H9 (cell line): ENCODE data around the gene MGST2. TPM values are rescaled to one million over a fixed set of nuclear protein-coding genes. Genes with fewer than 3 reads are reported as not detected.

Experiments used
- DNase-seq: peaks from one replicate; pipeline ENCODE4 v3.0.0-alpha.2; 2017
- H2AFZ ChIP-seq: one replicate; pipeline ENCODE4 v1.6.1; 2013; ENCODE audit warnings: mild to moderate bottlenecking, low read length, control low read depth, moderate library complexity
- H2AK5ac ChIP-seq: 2 replicates; pipeline ENCODE4 v1.6.1; 2013; ENCODE audit warnings: low read length, control low read depth, mixed read lengths; ENCODE audit not compliant: insufficient read length
- H2BK120ac ChIP-seq: one replicate; pipeline ENCODE4 v1.6.1; 2013; ENCODE audit warnings: low read depth, mild to moderate bottlenecking, low read length, control low read depth, inconsistent platforms; ENCODE audit not compliant: poor library complexity, severe bottlenecking
- H2BK12ac ChIP-seq: 2 replicates; pipeline ENCODE4 v1.6.1; 2013; ENCODE audit warnings: low read length, control low read depth, mixed read lengths, low read depth; ENCODE audit not compliant: insufficient read length
- H2BK15ac ChIP-seq: 2 replicates; pipeline ENCODE4 v1.6.1; 2013; ENCODE audit warnings: low read depth, low read length, control low read depth
- H2BK20ac ChIP-seq: one replicate; pipeline ENCODE4 v1.6.1; 2013; ENCODE audit warnings: low read depth, mild to moderate bottlenecking, low read length, control low read depth, inconsistent platforms; ENCODE audit not compliant: poor library complexity, severe bottlenecking
- H2BK5ac ChIP-seq: 2 replicates; pipeline ENCODE4 v1.6.1; 2013; ENCODE audit warnings: low read length, control low read depth, mixed read lengths; ENCODE audit not compliant: insufficient read length
- H3K14ac ChIP-seq: 2 replicates; pipeline ENCODE4 v1.6.1; 2013; ENCODE audit warnings: low read length, control low read depth; ENCODE audit not compliant: insufficient read depth
- H3K18ac ChIP-seq: 2 replicates; pipeline ENCODE4 v1.6.1; 2013; ENCODE audit warnings: low read depth, mild to moderate bottlenecking, mixed read lengths, low read length, control low read depth; ENCODE audit not compliant: insufficient read length
- H3K23ac ChIP-seq: 2 replicates; pipeline ENCODE4 v1.6.1; 2013; ENCODE audit warnings: low read length, control low read depth, mixed read lengths, low read depth; ENCODE audit not compliant: insufficient read length
- H3K23me2 ChIP-seq: 2 replicates; pipeline ENCODE4 v1.6.1; 2013; ENCODE audit warnings: low read depth, mild to moderate bottlenecking, mixed read lengths, low read length, control low read depth; ENCODE audit not compliant: insufficient read length, poor library complexity, severe bottlenecking
- H3K27ac ChIP-seq: 2 replicates; pipeline ENCODE4 v1.5.1; 2013; ENCODE audit warnings: low read length, control low read depth, mixed read lengths, low read depth; ENCODE audit not compliant: insufficient read length
- H3K27me3 ChIP-seq: 2 replicates; pipeline ENCODE4 v1.6.1; 2013; ENCODE audit warnings: low read length, control low read depth, inconsistent platforms; ENCODE audit not compliant: insufficient read depth
- H3K4ac ChIP-seq: 2 replicates; pipeline ENCODE4 v1.6.1; 2013; ENCODE audit warnings: low read depth, mild to moderate bottlenecking, control low read depth, inconsistent platforms, low read length, moderate library complexity
- H3K4me1 ChIP-seq: 2 replicates; pipeline ENCODE4 v1.6.1; 2013; ENCODE audit warnings: low read length, control low read depth, inconsistent platforms; ENCODE audit not compliant: insufficient read depth
- H3K4me2 ChIP-seq: 2 replicates; pipeline ENCODE4 v1.6.1; 2013; ENCODE audit warnings: low read length, control low read depth, mixed read lengths; ENCODE audit not compliant: insufficient read length, insufficient read depth
- H3K56ac ChIP-seq: 2 replicates; pipeline ENCODE4 v1.6.1; 2013; ENCODE audit warnings: low read depth, mild to moderate bottlenecking, mixed read lengths, low read length, control low read depth; ENCODE audit not compliant: insufficient read length
- H3K79me1 ChIP-seq: 2 replicates; pipeline ENCODE4 v1.6.1; 2013; ENCODE audit warnings: low read depth, mild to moderate bottlenecking, moderate library complexity, low read length, control low read depth, inconsistent platforms; ENCODE audit not compliant: insufficient read depth, poor library complexity, severe bottlenecking
- H3K79me2 ChIP-seq: 2 replicates; pipeline ENCODE4 v1.6.1; 2013; ENCODE audit warnings: low read length, control low read depth, inconsistent platforms; ENCODE audit not compliant: insufficient read depth
- H3K9ac ChIP-seq: 2 replicates; pipeline ENCODE4 v1.6.1; 2013; ENCODE audit warnings: low read length, control low read depth, mixed read lengths; ENCODE audit not compliant: insufficient read length; ENCODE audit errors: extremely low read depth
- H3K9me3 ChIP-seq: one replicate; pipeline ENCODE4 v1.6.1; 2013; ENCODE audit warnings: low read depth, low read length, inconsistent platforms; ENCODE audit not compliant: control insufficient read depth
- H3T11ph ChIP-seq: one replicate; pipeline ENCODE4 v1.6.1; 2013; ENCODE audit warnings: mild to moderate bottlenecking, low read length, control low read depth, inconsistent platforms
- H4K20me1 ChIP-seq: one replicate; pipeline ENCODE4 v1.6.1; 2013; ENCODE audit not compliant: control insufficient read depth, insufficient read length, insufficient read depth
- H4K5ac ChIP-seq: 2 replicates; pipeline ENCODE4 v1.6.1; 2013; ENCODE audit warnings: low read depth, mild to moderate bottlenecking, mixed read lengths, low read length, control low read depth; ENCODE audit not compliant: insufficient read length
- H4K8ac ChIP-seq: replicated peaks from 2 replicates; pipeline ENCODE4 v1.6.1; 2013; ENCODE audit warnings: low read length, control low read depth, mixed read lengths, low read depth; ENCODE audit not compliant: insufficient read length
- H4K91ac ChIP-seq: 2 replicates; pipeline ENCODE4 v1.6.1; 2013; ENCODE audit warnings: low read depth, mild to moderate bottlenecking, moderate library complexity, mixed read lengths, low read length, control low read depth; ENCODE audit not compliant: insufficient read length
- H3K27ac Mint-ChIP-seq, 3 experiments: 2 replicates in 2 of 3; 3 replicates in 1 of 3; pipeline ENCODE4 v1.8.0; 2020 to 2021; ENCODE audit warnings: mixed read lengths in 3 of 3, mild to moderate bottlenecking in 1 of 3, moderate library complexity in 1 of 3
- H3K27me3 Mint-ChIP-seq: 2 replicates; pipeline ENCODE4 v1.8.0; 2021; ENCODE audit warnings: low read depth, mild to moderate bottlenecking, moderate library complexity, mixed read lengths
- H3K36me3 Mint-ChIP-seq, 3 experiments: 2 replicates in 2 of 3; 3 replicates in 1 of 3; pipeline ENCODE4 v1.8.0; 2020 to 2021; ENCODE audit warnings: low read depth in 3 of 3, mixed read lengths in 3 of 3; ENCODE audit not compliant: insufficient read depth in 1 of 3
- H3K4me1 Mint-ChIP-seq, 2 experiments: 2 replicates each; pipeline ENCODE4 v1.8.0; 2020; ENCODE audit warnings: mixed read lengths in 2 of 2
- H3K4me3 Mint-ChIP-seq, 2 experiments: 2 replicates in 1 of 2; 3 replicates in 1 of 2; pipeline ENCODE4 v1.8.0; 2020 to 2021; ENCODE audit warnings: mild to moderate bottlenecking in 2 of 2, mixed read lengths in 2 of 2, moderate library complexity in 1 of 2
- H3K9me3 Mint-ChIP-seq, 2 experiments: 2 replicates in 1 of 2; 3 replicates in 1 of 2; pipeline ENCODE4 v1.8.0; 2020; ENCODE audit warnings: mild to moderate bottlenecking in 2 of 2, mixed read lengths in 2 of 2, moderate library complexity in 1 of 2
- CTCF ChIP-seq: fragments of 200-600 bp; sonication (generic); conservative IDR thresholded peaks from 3 replicates; pipeline ENCODE4 v1.8.0; 2021; ENCODE audit warnings: antibody characterized with exemption, mild to moderate bottlenecking
- WGBS: extraction: QIAGEN DNeasy Blood & Tissue Kit; methylation state at CpG from one replicate; pipeline ENCODE4 v1.1.7; 2013; ENCODE audit warnings: missing lambda C conversion rate, low lambda C conversion rate, mixed read lengths; ENCODE audit not compliant: insufficient read length; ENCODE audit errors: extremely low coverage; 5-methylcytosine and 5-hydroxymethylcytosine counted together
- total RNA-seq: library from RNA; stranded (reverse); gene quantifications from 2 replicates; pipeline ENCODE4 v1.2.1, GENCODE V29; 2021

MGST2 gene
- total RNA-seq, 1 experiment from 2014 or later: 6.4 TPM

GRCh38 chr4:139728146-139728545 is 62.5 kb downstream of the MGST2 start:
- no peak overlapping the region for H4K8ac ChIP-seq
- H2BK120ac ChIP-seq: no peak overlapping the region
- no peaks in the 10 kb centered on the region for H3K79me2 ChIP-seq
- no peak overlapping the region for H3K14ac ChIP-seq
- Mint-ChIP-seq H3K4me1 (no peaks in the 10 kb centered on the region), H3K27ac (no peak overlapping the region), H3K4me3 (no peak overlapping the region), H3K9me3 (no peaks in the 10 kb centered on the region), H3K36me3 (no peaks in the 10 kb centered on the region), H3K27me3 (peaks cover 9% of the 10 kb centered on the region)
- TF ChIP-seq CTCF: no peak
- H3K4me1 ChIP-seq: no peaks in the 10 kb centered on the region
- H3K9ac ChIP-seq: no peak overlapping the region
- H3T11ph ChIP-seq: no peak overlapping the region
- no peaks in the 10 kb centered on the region for H3K79me1 ChIP-seq
- H4K91ac ChIP-seq: no peak overlapping the region
- no peak overlapping the region for H2BK12ac ChIP-seq
- H3K27ac ChIP-seq: no peak overlapping the region
- H3K27me3 ChIP-seq: no peaks in the 10 kb centered on the region
- H3K23ac ChIP-seq: no peak overlapping the region
- H3K23me2 ChIP-seq: no peaks in the 10 kb centered on the region
- H2BK5ac ChIP-seq: no peak overlapping the region
- no peaks in the 10 kb centered on the region for H3K9me3 ChIP-seq
- no peak overlapping the region for H2BK15ac ChIP-seq
- no peak overlapping the region for H3K18ac ChIP-seq
- no CpG with 5 or more reads among the region's 4 CpGs for WGBS
- no peak overlapping the region for H2AFZ ChIP-seq
- H4K20me1 ChIP-seq: no peaks in the 10 kb centered on the region
- no peak overlapping the region for H3K4me2 ChIP-seq
- H2BK20ac ChIP-seq: no peak overlapping the region
- H3K4ac ChIP-seq: no peak overlapping the region
- no peak overlapping the region for H2AK5ac ChIP-seq
- no peak for DNase-seq
- no peak overlapping the region for H4K5ac ChIP-seq
- no peak overlapping the region for H3K56ac ChIP-seq
